ENCODE results near the gene PRKCZ. TPM values are rescaled to one million over a fixed set of nuclear protein-coding genes. Genes with fewer than 3 reads are reported as not detected.

The PRKCZ gene
- total RNA-seq, 1 donor: 0.72 TPM

- H3K9me3 ChIP-seq (ENCODE audit: low read depth, low read length): no peaks in the 10 kb centered on the region
- no peaks in the 10 kb centered on the region for H3K4me1 ChIP-seq (ENCODE audit: insufficient read depth, low read length)
- peaks cover 42% of the 10 kb centered on the region for H3K27me3 ChIP-seq (ENCODE audit: insufficient read depth, low read length)
- no peak for TF ChIP-seq CTCF (IDR thresholded peaks at IDR 0.05; ENCODE audit: extremely low read depth, low read depth, low read length)
- H4K20me1 ChIP-seq (ENCODE audit: insufficient read depth, low read length): no peaks in the 10 kb centered on the region
- no peak overlapping the region for H3K4me3 ChIP-seq (ENCODE audit: insufficient read depth, low read length)
- no peaks in the 10 kb centered on the region for H3K36me3 ChIP-seq (ENCODE audit: insufficient read depth, low read length)
- no peaks in the 10 kb centered on the region for H3K79me2 ChIP-seq (ENCODE audit: insufficient read depth, low read length)
- no peak overlapping the region for H2AFZ ChIP-seq (ENCODE audit: low read length)
- H3K27ac ChIP-seq (ENCODE audit: low read depth, low read length): no peak overlapping the region
- H3K4me2 ChIP-seq (ENCODE audit: insufficient read depth, low read length): no peak overlapping the region
- DNase-seq (ENCODE audit: insufficient read length, low spot score, missing footprints): peak; percentile 92
Measured at GRCh38 chr1:2014741-2015735, 35.2 kb upstream of the PRKCZ start.

- Histone ChIP-seq H3K4me3 (ENCODE audit: insufficient read depth, low read length) (no peak overlapping the region), H3K4me2 (ENCODE audit: insufficient read depth, low read length) (no peak overlapping the region), H3K4me1 (ENCODE audit: insufficient read depth, low read length) (no peaks in the 10 kb centered on the region), H2AFZ (ENCODE audit: low read length) (no peak overlapping the region), H3K27me3 (ENCODE audit: insufficient read depth, low read length) (peaks cover 47% of the 10 kb centered on the region), H3K79me2 (ENCODE audit: insufficient read depth, low read length) (no peaks in the 10 kb centered on the region), H3K27ac (ENCODE audit: low read depth, low read length) (no peak overlapping the region), H3K36me3 (ENCODE audit: insufficient read depth, low read length) (no peaks in the 10 kb centered on the region), H4K20me1 (ENCODE audit: insufficient read depth, low read length) (no peaks in the 10 kb centered on the region), H3K9me3 (ENCODE audit: low read depth, low read length) (no peaks in the 10 kb centered on the region)
- DNase-seq (ENCODE audit: insufficient read length, low spot score, missing footprints): peak; percentile 81
- no peak for TF ChIP-seq CTCF (IDR thresholded peaks at IDR 0.05; ENCODE audit: extremely low read depth, low read depth, low read length)
Measured at GRCh38 chr1:2016123-2016522, 34.1 kb upstream of the PRKCZ start.

- H3K9me3 ChIP-seq (ENCODE audit: low read depth, low read length): no peaks in the 10 kb centered on the region
- no peaks in the 10 kb centered on the region for H3K4me1 ChIP-seq (ENCODE audit: insufficient read depth, low read length)
- no peak overlapping the region for H2AFZ ChIP-seq (ENCODE audit: low read length)
- no peaks in the 10 kb centered on the region for H3K79me2 ChIP-seq (ENCODE audit: insufficient read depth, low read length)
- no peaks in the 10 kb centered on the region for H3K36me3 ChIP-seq (ENCODE audit: insufficient read depth, low read length)
- H4K20me1 ChIP-seq (ENCODE audit: insufficient read depth, low read length): no peaks in the 10 kb centered on the region
- DNase-seq (ENCODE audit: insufficient read length, low spot score, missing footprints): peak; percentile 86
- no peak for TF ChIP-seq CTCF (IDR thresholded peaks at IDR 0.05; ENCODE audit: extremely low read depth, low read depth, low read length)
- no peak overlapping the region for H3K4me2 ChIP-seq (ENCODE audit: insufficient read depth, low read length)
- no peak overlapping the region for H3K4me3 ChIP-seq (ENCODE audit: insufficient read depth, low read length)
- H3K27ac ChIP-seq (ENCODE audit: low read depth, low read length): no peak overlapping the region
- H3K27me3 ChIP-seq (ENCODE audit: insufficient read depth, low read length): peaks cover 54% of the 10 kb centered on the region
Measured at GRCh38 chr1:2018217-2019171, 31.7 kb upstream of the PRKCZ start.

Measured in osteoblast (primary cell).